Stimulated activated CD4-positive, alpha-beta T cell treated with anti-CD3 and anti-CD28 coated beads, Interleukin-15, amount 100 ng/mL, for 1 hour (primary cell): ENCODE measurements around the gene ENDOD1.

Source experiments
- DNase-seq, 2 donors: peaks; one replicate each; pipeline ENCODE4 v3.0.0-alpha.2; 2020; ENCODE audit warnings: low read depth in 1 of 2, low spot score in 1 of 2

Gene ENDOD1

DNA sequence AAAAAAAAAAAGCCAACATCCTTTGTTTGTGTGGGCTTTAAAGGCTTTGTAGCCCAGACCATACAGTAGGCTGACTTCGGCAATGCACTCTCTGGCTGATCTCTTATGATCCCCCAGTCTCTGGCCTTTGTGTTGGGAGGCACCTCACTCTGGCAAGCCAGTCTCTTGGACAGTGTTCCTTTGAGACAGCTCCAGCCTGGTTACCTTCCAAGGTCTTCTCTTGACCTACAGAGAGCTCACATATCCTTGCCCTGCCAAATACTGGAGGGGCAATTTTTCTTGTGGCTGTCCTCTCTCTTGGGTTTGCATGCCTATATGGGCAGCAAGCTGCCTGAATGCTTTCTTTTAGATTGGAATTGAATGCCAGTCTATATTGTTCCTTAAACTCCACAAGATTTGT lies 71.6 kb downstream of the ENDOD1 start:
- no peak for DNase-seq

DNA sequence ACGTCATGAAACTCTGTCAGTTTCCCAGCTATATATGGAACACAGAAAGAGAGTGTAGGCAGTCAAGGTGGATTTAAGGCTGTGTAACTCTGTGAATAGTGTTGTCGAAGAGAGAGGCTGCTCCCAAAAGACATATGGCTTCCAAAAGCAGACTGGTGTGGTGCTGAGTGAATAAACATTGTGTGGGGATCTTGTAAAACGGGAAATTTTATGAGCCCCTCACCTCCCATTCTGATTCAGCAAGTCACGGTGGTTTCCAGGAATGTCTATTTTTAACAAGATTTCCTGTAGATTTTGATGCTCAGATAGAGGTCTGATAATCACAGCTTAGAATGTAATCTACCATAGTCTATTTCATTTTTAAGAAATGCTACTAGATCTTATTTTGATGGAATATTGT lies 73.5 kb downstream of the ENDOD1 start:
- DNase-seq = no peak

DNA sequence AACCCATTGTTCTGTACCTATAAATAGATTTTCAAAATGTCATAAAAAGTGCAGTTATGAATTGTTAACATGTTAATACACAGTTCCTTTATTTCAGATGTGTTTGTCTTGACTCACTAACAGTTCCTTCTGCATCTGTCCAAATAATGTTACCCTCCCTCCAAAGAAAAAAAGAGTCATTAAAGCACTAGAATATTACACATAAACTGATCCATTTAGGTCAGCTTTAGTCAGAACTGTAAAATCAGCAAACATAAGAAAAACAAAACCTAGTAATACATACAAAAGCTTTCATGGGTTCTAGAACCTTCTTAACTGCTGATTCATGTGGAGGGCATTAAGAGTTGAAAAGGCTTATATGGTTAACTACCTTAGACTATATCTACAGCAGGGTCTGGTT lies 76.0 kb downstream of the ENDOD1 start:
- no peak for DNase-seq

DNA sequence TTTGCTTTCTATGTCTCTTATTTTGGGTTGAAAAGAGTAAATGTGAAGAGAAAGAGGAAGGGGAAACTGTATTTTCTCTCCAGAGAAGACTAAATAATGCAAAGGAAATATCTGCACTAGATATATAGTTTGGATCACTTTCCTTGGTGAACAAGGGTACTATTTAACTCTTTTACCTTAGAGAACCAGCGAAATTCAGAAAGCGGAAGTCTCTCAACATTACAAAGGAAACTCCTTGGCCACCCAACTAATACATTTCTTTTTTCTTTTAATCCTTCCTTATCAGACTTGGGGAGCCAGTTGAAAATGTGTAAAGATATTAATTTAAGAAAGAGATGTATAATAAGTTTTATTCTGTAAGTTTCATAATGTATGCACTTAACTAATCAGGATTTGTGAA lies 77.1 kb downstream of the ENDOD1 start:
- DNase-seq = no peak

DNA sequence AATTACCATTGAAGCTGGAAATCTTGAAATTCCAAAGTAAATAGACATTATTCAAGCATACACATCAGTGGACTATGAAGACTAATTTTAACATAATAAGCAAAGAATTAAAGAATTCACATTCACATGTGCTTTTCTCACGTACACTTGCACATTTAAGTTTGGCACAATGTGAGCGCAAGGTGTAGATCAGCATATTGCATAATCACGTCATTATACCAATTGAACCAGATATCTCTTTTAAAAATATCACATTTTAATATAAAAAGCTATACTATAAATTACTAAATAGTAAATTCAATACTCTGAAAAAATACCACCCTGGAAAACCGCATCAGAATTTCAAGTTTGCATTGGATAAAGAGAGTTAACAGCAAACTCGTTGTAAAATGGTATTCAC lies 80.6 kb downstream of the ENDOD1 start:
- DNase-seq = no peak

DNA sequence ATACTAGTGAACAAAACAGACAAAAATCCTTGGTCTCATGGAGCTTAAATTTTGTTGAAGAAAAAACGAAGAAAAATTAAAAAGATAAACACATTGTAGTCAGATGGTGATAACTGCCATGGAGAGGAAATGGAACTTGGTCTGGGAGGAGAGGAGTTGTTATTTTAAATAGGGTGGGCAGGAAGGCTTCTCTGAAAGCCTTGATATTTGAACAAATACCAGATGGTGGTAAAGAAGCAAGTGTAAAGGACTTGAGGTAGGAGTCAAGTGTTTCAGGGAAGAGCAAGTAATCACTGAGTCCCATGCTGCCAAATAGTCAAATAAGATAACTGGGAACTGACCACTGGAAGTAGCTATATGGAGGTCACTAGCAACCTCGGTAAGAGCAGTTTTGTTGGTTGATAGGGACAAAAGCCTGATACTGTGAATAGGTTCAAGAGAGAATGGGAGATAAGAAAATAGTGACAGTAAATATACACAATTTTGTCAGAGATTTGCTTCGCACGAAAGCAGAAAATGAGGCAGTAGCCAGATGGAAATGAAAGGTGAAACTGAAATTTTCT lies 86.3 kb downstream of the ENDOD1 start:
- DNase-seq = no peak
